Aorta (tissue), 5 donors: Measurements from ENCODE around the gene PRKCZ. TPM values are rescaled to one million over a fixed set of nuclear protein-coding genes. Genes with fewer than 3 reads are reported as not detected.
A peak's percentile ranks its signal among the peaks of the same experiment; 100 is the strongest.

Experiments
- ATAC-seq: fragments of 200-7000 bp; cut with Tn5 transposase; one replicate; pipeline ENCODE4 v1.9.1; 2022; ENCODE audit warnings: moderate library complexity; ENCODE audit not compliant: low FRiP score
- DNase-seq, 2 donors: peaks; one replicate each; pipeline ENCODE4 v3.0.0-alpha.2; 2020
- H3K27ac ChIP-seq, 2 donors: one replicate each; pipeline ENCODE4 v1.5.1; 2013; ENCODE audit warnings: low read length in 2 of 2, mild to moderate bottlenecking in 2 of 2, moderate library complexity in 2 of 2, control low read depth in 1 of 2, inconsistent platforms in 1 of 2, low read depth in 1 of 2
- H3K27me3 ChIP-seq, 2 donors: one replicate each; pipeline ENCODE4 v1.6.1; 2013; ENCODE audit warnings: control low read depth in 1 of 2, low read length in 1 of 2, mild to moderate bottlenecking in 1 of 2, moderate library complexity in 1 of 2; ENCODE audit not compliant: insufficient read depth in 2 of 2, control insufficient read depth in 1 of 2
- H3K36me3 ChIP-seq, 2 donors: one replicate each; pipeline ENCODE4 v1.6.1; 2013; ENCODE audit warnings: control low read depth in 1 of 2, low read length in 1 of 2, mild to moderate bottlenecking in 1 of 2; ENCODE audit not compliant: insufficient read depth in 2 of 2, control insufficient read depth in 1 of 2
- H3K4me1 ChIP-seq, 2 donors: one replicate each; pipeline ENCODE4 v1.6.1; 2013; ENCODE audit warnings: low read length in 2 of 2, control low read depth in 1 of 2, mild to moderate bottlenecking in 1 of 2, moderate library complexity in 1 of 2; ENCODE audit not compliant: insufficient read depth in 2 of 2, control insufficient read depth in 1 of 2
- H3K4me3 ChIP-seq, 2 donors: one replicate each; pipeline ENCODE4 v1.5.1; 2013; ENCODE audit warnings: low read length in 2 of 2, control low read depth in 1 of 2, mild to moderate bottlenecking in 1 of 2
- H3K9me3 ChIP-seq: one replicate; pipeline ENCODE4 v1.6.1; 2013; ENCODE audit warnings: mild to moderate bottlenecking, low read length; ENCODE audit not compliant: control insufficient read depth
- WGBS, 2 donors: extraction: QIAGEN DNeasy Blood & Tissue Kit; methylation state at CpG; one replicate each; pipeline ENCODE4 v1.1.7; 2013; 5-methylcytosine and 5-hydroxymethylcytosine counted together
- intact Hi-C, 2 donors: fragments of 100-400 bp; cut with DNase I; formaldehyde crosslinking; loops; one replicate each; pipeline versions ENCODE4 v1.14.2 to v1.15.0; 2022
- polyA plus RNA-seq, 2 donors: library from polyadenylated mRNA; stranded (reverse); fragments of 200-250 nt; gene quantifications; one replicate each; pipeline ENCODE4 v1.2.3, GENCODE V29; 2013
- total RNA-seq, 2 donors: library from RNA; stranded (reverse); fragmentation: NEBNext Ultra II Directional; extraction: Animal tissue kit (Norgen Biotek cat#: 25700); gene quantifications; one replicate each; pipeline ENCODE4 v1.2.1, GENCODE V29; 2021
- donor health status: healthy with polysubstance abuse.
- donor health status: Bipolar disorder and iron deficiency.
- donor health status: DM: no; HTN: no; CAD: no.
- donor health status: DM: no; HTN: no; CAD: no.
- donor health status: DM: yes; HTN: yes; CAD: no.

Gene PRKCZ
- total and polyA plus RNA-seq, 4 donors, result 1.5 to 23.2 (median 4.2) TPM

DNA sequence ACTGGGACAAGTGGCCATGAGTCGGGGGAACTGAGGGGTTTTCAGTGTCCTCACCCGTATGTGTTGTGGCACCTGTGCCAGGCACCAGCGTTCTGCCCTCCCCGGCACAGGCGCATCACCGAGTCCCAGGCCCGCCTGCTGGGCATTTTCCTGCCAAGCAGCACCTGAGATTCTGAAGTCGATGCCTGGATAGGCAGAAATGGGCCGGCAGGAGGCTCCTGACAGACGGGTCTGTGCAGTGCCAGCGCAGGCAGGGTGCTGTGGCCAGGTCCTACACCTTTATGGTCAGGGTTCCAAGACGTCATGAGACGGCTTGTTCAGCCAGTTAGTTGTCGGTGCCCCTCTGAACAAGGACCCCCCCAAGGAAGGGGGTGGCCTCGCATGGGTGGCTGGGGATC is 133.7 kb downstream of the PRKCZ start:
- Histone ChIP-seq H3K4me1 (no peaks in the 10 kb centered on the region), H3K4me3 (no peak overlapping the region), H3K27ac (no peak overlapping the region), H3K9me3 (no peaks in the 10 kb centered on the region), H3K36me3 (no peaks in the 10 kb centered on the region), H3K27me3 (no peaks in the 10 kb centered on the region)
- ATAC-seq, result no peak
- WGBS, 2 donors, result 94 to 96% methylated on average over 15 of the region's 15 CpGs
- no peak for DNase-seq
- intact Hi-C loops, result loop anchor here in 1 of 2 donors (10.0 kb wide), 1 partner anchor 461 kb away; no protein-coding TSS in a partner anchor

DNA sequence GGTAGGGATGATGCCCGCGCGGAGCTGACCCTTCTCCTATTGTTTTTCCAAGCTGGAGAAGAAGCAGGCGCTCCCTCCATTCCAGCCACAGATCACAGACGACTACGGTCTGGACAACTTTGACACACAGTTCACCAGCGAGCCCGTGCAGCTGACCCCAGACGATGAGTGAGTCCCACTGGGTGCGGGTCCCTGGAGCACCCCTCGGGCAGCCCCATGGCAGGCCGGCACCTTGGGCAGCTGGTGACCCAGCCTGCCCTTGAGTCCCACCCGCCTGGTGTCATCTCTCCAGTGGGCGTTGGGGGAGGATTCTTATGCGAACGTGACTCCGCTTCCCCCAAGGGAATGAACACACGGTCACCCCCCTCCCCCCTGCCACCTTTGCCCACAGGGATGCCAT is 134.3 kb downstream of the PRKCZ start:
- no peaks in the 10 kb centered on the region for H3K36me3 ChIP-seq
- 88% methylated on average over 18 of the region's 18 CpGs for WGBS, 2 donors
- intact Hi-C loops, result loop anchor here in 1 of 2 donors (10.0 kb wide), 1 partner anchor 460 kb away; no protein-coding TSS in a partner anchor
- no peaks in the 10 kb centered on the region for H3K27me3 ChIP-seq
- H3K27ac ChIP-seq, result no peak overlapping the region
- no peak for ATAC-seq
- no peak overlapping the region for H3K4me3 ChIP-seq
- DNase-seq, result no peak
- no peaks in the 10 kb centered on the region for H3K9me3 ChIP-seq
- no peaks in the 10 kb centered on the region for H3K4me1 ChIP-seq

DNA sequence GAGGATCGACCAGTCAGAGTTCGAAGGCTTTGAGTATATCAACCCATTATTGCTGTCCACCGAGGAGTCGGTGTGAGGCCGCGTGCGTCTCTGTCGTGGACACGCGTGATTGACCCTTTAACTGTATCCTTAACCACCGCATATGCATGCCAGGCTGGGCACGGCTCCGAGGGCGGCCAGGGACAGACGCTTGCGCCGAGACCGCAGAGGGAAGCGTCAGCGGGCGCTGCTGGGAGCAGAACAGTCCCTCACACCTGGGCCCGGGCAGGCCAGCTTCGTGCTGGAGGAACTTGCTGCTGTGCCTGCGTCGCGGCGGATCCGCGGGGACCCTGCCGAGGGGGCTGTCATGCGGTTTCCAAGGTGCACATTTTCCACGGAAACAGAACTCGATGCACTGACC is 134.7 kb downstream of the PRKCZ start:
- H3K4me1 ChIP-seq, result no peaks in the 10 kb centered on the region
- no peak overlapping the region for H3K4me3 ChIP-seq
- intact Hi-C loops, result loop anchor here in 1 of 2 donors (10.0 kb wide), 1 partner anchor 460 kb away; no protein-coding TSS in a partner anchor
- no peaks in the 10 kb centered on the region for H3K9me3 ChIP-seq
- DNase-seq (no peak), ATAC-seq (no peak)
- H3K27me3 ChIP-seq, result no peaks in the 10 kb centered on the region
- WGBS, 2 donors, result 96% methylated on average over 33 of the region's 33 CpGs
- no peaks in the 10 kb centered on the region for H3K36me3 ChIP-seq
- no peak overlapping the region for H3K27ac ChIP-seq

DNA sequence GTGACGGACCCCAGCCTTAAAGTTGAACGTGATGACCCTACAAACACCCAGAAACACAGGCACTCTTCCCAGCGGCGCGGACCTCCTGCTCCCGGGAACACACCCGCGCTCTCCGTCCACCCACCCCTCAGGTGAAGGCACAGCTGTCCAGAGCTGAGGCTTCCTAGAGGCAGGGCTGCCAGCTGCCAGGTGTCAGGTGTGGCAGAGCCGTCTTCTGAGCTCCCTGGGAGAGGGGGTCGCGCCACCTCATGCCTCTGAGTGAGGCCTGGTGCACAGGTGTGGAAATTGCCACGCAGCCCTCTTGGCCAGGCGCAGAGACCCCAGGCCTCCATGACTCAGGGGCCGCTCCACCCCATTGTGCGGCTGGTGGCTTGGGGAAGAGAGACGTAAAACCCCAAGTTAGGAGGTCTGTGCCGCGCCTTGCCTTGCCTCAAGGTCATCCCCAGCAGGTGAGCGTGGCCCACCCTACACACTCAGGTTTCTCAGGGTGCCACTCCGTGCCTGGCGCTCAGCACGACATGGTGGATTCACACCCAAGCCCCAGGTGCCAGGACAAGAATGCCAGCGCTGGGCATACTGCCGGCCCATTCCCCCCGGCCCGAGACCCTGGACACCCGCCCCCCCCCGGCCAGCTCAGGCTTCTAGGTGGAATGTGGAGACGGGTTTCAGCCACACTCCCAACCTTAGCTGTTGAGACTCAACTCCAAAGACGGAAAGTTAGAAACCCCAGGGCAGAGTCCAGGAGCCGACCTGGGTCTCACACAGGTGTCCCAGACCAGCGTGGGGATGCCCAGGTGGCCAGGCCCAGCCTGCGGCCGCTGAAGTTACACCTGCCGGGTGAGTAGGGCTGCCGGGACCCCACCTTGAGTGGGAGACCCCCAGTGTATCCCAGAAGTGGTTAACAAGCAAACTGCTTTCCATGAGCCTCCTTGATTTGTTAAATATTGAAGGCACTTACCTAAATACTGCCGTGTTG is 136.0 kb downstream of the PRKCZ start:
- H3K27ac ChIP-seq, result no peak overlapping the region
- H3K27me3 ChIP-seq, result no peaks in the 10 kb centered on the region
- DNase-seq, result no peak
- H3K4me1 ChIP-seq, result no peaks in the 10 kb centered on the region
- ATAC-seq, result no peak
- H3K36me3 ChIP-seq, result no peaks in the 10 kb centered on the region
- H3K9me3 ChIP-seq, result no peaks in the 10 kb centered on the region
- intact Hi-C loops, result loop anchor here in 1 of 2 donors (10.0 kb wide), 1 partner anchor 459 kb away; no protein-coding TSS in a partner anchor
- H3K4me3 ChIP-seq, result no peak overlapping the region
- WGBS, 2 donors, result 93 to 95% methylated on average over 37 to 38 of the region's 38 CpGs

DNA sequence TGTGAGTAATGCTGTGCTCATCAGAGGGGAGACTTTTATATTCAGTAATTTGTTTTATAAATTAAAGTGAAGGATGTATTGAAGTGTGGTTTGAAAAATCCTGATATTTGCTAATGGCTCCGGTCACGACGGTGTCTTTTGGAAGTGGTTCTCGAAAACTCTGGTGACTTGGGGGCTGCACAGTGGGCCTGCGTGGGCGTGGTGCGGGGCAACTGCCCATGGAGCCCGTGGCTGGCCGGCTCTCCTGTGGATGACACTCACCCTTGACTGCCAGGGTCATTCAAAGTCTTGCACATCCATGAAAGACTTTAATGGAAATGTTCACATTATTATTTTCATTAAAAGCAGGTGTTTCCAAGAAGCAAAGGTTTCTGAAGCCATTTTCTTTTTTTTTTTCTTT is 136.7 kb downstream of the PRKCZ start:
- DNase-seq, result no peak
- H3K27ac ChIP-seq, result no peak overlapping the region
- no peaks in the 10 kb centered on the region for H3K27me3 ChIP-seq
- ATAC-seq, result no peak
- H3K36me3 ChIP-seq, result no peaks in the 10 kb centered on the region
- no peaks in the 10 kb centered on the region for H3K9me3 ChIP-seq
- no peaks in the 10 kb centered on the region for H3K4me1 ChIP-seq
- intact Hi-C loops, result loop anchor here in 1 of 2 donors (10.0 kb wide), 1 partner anchor 458 kb away; no protein-coding TSS in a partner anchor
- no peak overlapping the region for H3K4me3 ChIP-seq
- WGBS, 2 donors, result 93% methylated on average over 9 of the region's 9 CpGs

DNA sequence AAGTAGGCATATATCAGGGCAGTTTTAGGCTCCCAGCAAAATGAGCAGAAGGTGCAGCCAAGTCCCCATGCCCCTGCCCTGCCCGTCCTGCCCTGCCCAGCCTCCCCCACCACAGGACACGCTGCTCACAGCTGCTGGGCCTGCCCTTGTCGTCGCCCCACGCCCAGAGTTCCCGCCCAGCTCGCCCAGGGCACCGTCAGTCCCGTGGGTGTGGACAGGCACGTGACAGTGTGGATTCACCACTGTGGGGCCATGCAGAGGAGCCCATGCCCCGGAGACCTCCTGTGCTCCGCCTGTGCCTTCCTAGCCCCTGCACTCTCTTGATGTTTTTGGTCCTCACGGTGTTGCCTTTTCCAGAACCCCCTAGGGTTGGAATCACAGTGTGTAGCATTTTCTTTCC is 137.4 kb downstream of the PRKCZ start:
- H3K27me3 ChIP-seq, result no peaks in the 10 kb centered on the region
- no peaks in the 10 kb centered on the region for H3K36me3 ChIP-seq
- ATAC-seq (no peak), DNase-seq (no peak)
- no peak overlapping the region for H3K4me3 ChIP-seq
- no peaks in the 10 kb centered on the region for H3K4me1 ChIP-seq
- 83 to 86% methylated on average over 13 of the region's 13 CpGs for WGBS, 2 donors
- intact Hi-C loops, result loop anchor here in 1 of 2 donors (10.0 kb wide), 1 partner anchor 457 kb away; no protein-coding TSS in a partner anchor
- H3K9me3 ChIP-seq, result no peaks in the 10 kb centered on the region
- no peak overlapping the region for H3K27ac ChIP-seq

DNA sequence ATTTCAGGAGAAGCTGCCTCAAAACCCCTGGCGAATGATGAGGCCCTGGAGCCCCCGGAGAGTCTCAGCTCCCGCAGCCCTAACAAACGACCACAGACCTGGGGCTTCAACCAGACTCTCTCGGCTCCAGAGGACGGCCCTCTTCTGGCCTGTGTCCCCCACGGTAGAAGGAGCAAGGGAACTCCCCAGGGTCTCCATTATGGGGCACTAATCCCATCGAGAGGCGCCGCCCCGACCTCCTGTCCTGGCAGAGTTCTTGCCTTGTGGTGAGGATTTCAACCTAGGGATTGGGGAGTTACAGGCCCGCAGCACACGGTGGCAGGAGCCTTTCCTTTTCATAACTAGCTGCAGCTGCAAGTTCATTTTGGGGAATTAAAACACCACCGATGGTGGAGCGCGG is 138.1 kb downstream of the PRKCZ start:
- ATAC-seq (no peak), DNase-seq (no peak)
- H3K4me3 ChIP-seq, result no peak overlapping the region
- H3K36me3 ChIP-seq, result no peaks in the 10 kb centered on the region
- intact Hi-C loops, result loop anchor here in 1 of 2 donors (10.0 kb wide), 1 partner anchor 456 kb away; no protein-coding TSS in a partner anchor
- no peaks in the 10 kb centered on the region for H3K9me3 ChIP-seq
- H3K4me1 ChIP-seq, result no peaks in the 10 kb centered on the region
- H3K27me3 ChIP-seq, result no peaks in the 10 kb centered on the region
- 87 to 91% methylated on average over 16 of the region's 16 CpGs for WGBS, 2 donors
- H3K27ac ChIP-seq, result no peak overlapping the region

DNA sequence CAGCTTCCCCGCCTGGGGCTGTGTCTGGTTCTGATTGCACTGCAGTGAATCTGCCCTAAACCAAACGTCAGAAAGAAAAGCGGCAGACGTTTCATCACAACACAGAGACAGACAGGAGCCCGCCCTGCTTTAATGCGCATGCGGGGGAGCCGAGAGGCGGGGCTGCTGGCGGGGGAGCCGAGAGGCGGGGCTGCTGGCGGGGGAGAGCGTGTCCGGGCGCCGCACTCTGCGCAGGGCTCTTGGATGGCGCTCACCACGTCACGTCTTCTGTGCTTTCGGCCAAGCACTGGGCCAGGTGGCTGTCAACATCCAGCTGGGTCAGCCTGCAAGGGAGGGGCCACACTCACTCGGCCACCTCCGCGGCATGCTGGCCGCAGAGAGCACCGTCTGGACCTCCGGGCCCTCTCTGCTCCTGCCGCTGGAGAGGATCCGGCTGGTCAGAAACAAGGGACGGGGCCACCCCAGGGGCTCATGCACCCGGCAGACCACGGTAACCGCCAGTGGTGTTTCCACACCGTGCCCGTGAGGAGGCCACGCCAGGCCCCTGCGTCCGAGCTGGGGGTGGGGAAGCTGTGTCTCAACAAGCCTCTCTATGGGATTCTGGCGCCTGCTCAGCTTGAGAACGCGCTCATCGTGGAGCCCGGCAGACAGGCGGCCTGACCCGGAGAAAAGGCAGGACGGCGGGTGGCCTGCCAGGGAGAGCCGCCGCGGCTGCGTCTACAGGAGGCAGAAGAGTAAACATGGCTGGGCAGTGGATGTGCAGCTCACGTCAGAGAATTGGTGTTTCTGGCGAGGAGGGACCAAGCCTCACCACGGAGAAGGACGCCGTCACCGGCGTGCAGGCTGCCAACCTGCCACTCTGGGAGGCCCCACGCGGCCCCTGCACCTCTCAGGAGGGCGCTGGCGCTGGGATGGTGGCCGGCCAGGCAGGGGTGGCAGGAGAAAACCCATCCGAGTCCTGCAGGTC is 139.5 kb downstream of the PRKCZ start:
- Histone ChIP-seq H3K4me3 (peak overlapping the region; percentile 13 to 47), H3K9me3 (no peaks in the 10 kb centered on the region), H3K4me1 (no peaks in the 10 kb centered on the region), H3K27ac (peak overlapping the region; percentile 47 to 64), H3K36me3 (no peaks in the 10 kb centered on the region), H3K27me3 (no peaks in the 10 kb centered on the region)
- ATAC-seq (peak; percentile 95), DNase-seq (peak; percentile 94 to 96)
- WGBS, 2 donors, result 2 to 5% methylated on average over 65 of the region's 65 CpGs
- intact Hi-C loops, result loop anchor here (5.0 to 10.0 kb wide), 4 partner anchors 338 to 455 kb away; partner anchors contain the start of genes PANK4 (in 1 of the 2) and PRXL2B (in 1 of the 2)
